Eye (tissue), 1 donor: ENCODE measurements around the gene NR2C2AP.
A peak's percentile ranks its signal among the peaks of the same experiment; 100 is the strongest.

Experiments
- DNase-seq: peaks from one replicate; pipeline ENCODE4 v3.0.0-alpha.2; 2015

NR2C2AP gene

DNA sequence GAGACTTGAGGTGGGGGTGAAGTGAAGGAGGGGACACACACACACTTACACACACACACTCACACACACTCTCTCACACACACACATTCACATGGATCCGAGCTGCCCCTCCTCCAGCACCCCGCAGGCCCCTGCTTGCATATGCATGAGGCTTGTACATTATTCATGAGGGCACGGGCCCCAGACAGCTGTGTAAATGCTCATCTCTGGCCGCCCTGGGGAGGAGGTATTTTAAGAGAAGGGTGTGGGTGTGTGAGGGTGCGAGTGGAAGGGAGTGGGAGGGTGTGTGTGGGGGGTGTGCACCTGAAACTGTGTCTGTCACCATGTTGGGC lies 10.9 kb upstream of the NR2C2AP start:
- DNase-seq, result peak; percentile 45

DNA sequence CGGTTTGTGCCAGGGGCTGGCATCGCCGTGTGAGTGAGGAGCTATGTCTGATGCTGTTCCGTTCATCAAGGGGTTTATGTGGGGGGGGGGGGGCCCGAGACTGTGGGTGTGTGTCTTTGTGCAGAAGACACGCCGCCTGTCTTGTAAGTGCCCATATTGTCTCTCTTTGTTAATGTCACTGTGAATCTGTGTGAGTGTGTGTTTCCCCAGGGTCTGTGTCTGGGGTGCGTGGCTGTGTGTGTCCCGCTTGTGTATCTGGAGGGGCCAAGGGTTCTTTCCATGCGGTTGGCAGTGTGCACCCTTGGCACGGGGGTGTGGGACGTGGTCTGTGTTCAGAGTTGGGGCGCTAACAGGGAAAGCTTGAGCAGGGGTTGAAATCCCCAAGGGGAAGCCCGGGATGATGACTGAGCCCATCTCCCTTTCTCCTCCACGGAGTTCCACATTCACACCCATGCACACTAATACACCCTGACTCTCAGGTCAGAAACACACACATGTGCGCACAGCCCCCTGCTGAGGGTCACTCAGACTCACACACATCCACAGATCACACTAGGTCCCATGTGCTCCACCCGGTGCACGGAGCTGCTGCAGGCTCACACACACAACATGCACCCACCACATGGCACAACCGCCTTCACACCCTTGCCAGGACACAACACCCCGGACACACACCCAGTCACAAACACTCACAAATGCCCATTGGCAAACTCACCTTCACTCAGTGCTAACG lies 10.4 kb upstream of the NR2C2AP start:
- peak; percentile 45 for DNase-seq

- no peak for DNase-seq
These were observed 9.7 kb upstream of the NR2C2AP start for GRCh38 chr19:19212916-19213315.

DNA sequence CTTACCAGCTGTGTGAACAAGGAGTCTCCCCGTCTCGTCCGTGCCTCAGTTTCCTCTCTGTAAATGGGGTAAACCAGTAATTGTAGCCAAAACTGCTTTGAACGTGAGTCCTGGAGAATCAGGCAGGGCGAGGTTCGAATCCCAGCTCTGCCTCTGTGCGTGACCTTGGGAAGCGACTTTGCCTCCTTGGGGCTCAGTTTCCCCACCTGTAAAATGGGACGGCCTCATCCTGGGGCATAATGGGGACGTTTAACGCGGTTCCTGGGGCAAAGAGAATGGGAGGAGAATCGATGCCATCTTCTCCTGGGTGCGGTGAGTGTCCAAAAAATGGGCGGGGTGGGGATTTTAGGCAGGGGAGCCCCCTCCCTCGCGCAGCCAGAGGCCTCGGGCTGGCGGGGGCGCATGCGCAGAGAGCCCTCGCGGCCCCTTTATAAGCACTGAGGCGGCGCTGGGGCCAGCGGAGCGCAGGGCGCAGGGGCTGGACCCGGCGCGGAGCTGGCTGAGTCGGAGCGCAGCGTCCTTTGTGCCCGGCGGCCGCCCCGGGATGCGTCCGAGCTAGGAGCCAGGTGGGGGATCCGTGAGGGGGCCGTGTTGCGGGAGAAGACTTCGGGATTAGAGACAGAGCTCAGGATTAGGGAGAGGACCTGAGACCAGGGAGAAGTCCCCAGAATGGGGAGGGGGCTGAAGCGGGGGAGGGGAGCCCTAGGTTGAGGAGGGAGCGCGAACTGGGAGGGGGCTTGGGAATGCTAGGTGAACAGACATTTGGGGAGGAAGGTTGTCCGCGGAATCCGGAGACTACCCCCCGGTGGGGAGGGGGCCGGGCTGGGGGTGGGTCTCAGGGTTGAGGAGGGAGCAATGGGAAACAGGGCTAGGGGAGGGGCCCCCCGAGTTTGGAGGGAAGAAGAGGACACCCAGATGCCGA lies 8.5 kb upstream of the NR2C2AP start, which contains the start of gene NCAN:
NCAN (plus strand) TSS at position 460 of the 922 bp plus-strand sequence. CDS start 4,996 bp downstream, outside the sequence.
- DNase-seq, result peak; percentile 62

GRCh38 chr19:19209372-19209771 lies 6.2 kb upstream of the NR2C2AP start:
- DNase-seq, result no peak

DNA sequence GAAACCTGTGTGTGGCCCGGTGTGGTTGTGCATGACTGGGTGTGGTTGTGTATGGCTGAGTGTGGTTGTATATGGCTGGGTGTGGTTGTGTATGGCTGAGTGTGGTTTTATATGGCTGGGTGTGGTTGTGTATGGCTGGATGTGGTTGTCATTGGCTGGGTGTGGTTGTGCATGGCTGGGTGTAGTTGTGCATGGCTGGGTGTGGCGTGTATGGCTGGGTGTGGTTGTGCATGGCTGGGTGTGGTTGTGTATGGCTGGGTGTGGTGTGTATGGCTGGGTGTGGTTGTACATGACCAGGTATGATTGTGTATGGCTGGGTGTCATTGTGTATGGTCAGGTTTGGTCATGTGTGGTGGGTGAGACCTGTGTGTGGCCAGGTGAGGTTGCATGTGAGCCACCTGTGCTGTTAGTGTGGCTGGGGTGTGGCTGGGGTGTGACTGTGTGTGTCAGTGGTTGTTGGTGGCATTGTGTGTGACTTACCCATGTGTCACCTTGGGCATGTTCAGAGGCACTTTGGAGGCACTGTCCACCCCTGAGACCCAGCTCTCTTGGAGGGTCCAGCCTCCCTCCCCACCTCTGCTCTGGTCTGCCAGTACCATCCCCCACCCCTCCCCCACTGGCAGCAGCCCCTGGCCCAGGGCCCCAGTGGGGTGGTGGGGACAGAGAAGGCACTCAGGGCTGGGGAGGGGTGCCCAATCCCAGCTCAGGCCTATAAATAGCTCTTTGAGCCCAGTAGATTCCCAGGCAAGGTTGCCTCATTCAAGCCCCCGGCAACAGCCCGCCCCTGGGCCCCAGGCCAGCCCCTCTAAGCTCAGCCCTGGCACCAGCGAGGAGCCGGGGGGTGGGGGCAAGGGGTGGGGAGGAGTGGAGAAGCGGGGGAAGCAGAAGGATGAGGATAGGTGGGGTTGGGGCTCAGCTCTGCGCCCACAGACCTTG lies 4.7 kb upstream of the NR2C2AP start:
- no peak for DNase-seq

GRCh38 chr19:19206938-19207337 lies 3.7 kb upstream of the NR2C2AP start:
- no peak for DNase-seq

DNA sequence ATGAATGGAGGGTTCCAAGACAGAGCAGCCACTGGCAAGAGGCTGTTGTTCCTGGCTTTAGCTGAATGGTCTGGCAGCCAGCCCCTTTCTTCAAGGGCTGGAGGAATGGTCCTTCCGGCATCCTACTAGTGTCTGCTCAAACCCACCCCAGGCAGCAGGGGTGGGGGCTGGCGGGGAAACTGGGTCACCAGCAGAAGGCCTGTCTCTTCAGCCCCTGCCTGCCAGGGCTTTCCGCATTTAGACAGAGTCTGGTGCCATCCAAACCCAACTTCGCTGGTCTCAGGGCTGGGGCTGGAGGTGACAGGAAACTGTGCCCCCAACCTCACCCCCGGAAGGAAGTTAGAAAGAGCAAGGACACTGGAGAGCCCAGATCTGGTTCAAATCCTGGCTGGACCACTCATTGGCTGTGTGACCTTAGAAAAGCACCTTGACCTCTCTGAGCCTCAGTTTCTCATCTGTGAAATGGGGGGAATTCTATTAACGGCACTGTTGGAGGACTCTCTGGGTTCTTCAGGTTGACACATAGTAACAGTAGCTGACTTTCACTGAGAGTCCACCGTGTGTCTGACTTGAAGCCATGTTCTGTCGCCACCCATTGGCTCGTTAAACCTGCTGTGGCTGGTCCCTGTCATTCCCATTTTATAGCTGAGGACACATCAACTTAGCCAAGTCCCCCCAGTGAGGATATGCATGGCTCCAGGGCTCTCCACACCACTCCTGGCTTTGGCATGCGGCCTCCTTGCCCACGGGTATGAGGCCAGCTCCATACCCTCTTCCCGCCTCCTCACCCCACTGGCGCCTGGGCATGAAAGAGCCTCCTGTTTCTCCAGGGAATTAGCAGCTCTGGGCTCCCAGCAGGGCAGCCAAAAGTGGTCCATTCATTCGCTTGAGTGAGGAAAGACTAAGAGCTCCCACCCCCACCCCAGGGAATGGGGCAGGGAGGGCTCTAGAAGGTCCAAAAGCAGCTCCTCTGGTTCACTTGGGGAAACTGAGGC lies 2.5 kb upstream of the NR2C2AP start:
- no peak for DNase-seq

- no peak for DNase-seq
These were observed 967 bp upstream of the NR2C2AP start for GRCh38 chr19:19204181-19204580.

- DNase-seq, result no peak
These were observed 555 bp downstream of the NR2C2AP start for GRCh38 chr19:19202707-19203011.

DNA sequence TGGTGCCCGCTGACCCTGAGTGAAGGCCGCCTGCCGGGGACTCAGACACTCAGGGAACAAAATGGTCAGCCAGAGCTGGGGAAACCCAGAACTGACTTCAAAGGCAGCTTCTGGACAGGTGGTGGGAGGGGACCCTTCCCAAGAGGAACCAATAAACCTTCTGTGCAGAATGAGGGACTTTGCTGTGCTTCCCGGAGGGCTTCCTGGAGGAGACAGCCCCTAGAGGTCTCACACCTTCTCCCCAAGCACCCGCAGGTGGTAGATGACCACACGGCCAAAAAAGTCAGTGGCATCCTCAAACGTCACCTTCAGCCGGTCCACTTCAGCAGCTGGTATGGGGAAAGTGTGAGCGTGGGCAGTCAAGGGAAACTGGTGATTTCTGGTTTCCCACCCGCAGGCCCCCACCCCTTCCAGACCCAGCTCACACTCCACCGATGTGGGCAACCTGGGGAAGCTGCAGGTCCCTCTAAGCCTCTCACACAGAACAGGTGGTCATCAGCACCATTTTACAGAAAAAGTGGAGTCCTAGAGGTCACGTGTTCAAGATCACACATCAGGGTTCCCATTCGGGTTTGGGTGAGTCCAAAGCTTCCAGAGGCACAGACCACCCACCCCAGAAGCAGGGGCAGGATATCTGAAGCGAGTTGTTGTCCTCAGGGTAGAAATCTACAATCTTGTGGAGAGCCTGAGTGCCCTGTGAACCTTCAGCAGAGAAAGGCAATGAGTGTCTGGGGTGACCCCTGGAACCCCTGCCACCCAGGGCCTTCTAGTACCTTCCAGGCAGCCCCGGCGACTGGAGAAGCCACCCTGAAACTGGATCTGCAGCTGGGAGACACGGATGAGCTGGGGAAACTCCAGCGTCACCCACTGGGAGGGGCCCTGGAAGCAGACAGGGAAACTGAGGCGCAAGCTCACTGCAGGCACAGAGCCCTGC lies 1.2 kb downstream of the NR2C2AP start:
- DNase-seq, result no peak

DNA sequence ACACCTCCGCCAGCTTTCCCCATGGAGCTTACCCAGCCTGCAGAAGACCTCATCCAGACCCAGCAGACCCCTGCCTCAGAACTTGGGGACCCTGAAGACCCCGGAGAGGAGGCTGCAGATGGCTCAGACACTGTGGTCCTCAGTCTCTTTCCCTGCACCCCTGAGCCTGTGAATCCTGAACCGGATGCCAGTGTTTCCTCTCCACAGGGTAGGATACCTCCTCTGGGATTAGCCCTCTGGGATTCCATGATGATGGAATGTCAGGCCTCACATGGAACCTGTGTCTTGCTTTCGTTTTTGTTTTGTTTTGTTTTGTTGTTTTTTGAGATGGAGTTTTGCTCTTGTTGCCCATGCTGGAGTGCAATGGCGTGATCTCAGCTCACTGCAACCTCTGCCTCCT lies 9.3 kb downstream of the NR2C2AP start:
- DNase-seq, result no peak

- no peak for DNase-seq
These were observed 10.2 kb downstream of the NR2C2AP start for GRCh38 chr19:19192910-19193423.

- DNase-seq, result peak; percentile 100
These were observed 10.9 kb downstream of the NR2C2AP start, which contains the start of the genes BORCS8 and RFXANK for GRCh38 chr19:19192078-19192882. Gene BORCS8, minus strand, starts transcription at chr19:19192152. Its CDS starts 35 bp downstream, at chr19:19192117. Gene RFXANK, plus strand, starts transcription at chr19:19192258. Its CDS starts 1,689 bp downstream, at chr19:19193947.

- DNase-seq, result no peak
These were observed 11.5 kb downstream of the NR2C2AP start for GRCh38 chr19:19191768-19192077.

GRCh38 chr19:19186742-19187141 lies 16.5 kb downstream of the NR2C2AP start:
- no peak for DNase-seq

GRCh38 chr19:19185853-19186740 lies 17.1 kb downstream of the NR2C2AP start:
- DNase-seq, result peak; percentile 47

DNA sequence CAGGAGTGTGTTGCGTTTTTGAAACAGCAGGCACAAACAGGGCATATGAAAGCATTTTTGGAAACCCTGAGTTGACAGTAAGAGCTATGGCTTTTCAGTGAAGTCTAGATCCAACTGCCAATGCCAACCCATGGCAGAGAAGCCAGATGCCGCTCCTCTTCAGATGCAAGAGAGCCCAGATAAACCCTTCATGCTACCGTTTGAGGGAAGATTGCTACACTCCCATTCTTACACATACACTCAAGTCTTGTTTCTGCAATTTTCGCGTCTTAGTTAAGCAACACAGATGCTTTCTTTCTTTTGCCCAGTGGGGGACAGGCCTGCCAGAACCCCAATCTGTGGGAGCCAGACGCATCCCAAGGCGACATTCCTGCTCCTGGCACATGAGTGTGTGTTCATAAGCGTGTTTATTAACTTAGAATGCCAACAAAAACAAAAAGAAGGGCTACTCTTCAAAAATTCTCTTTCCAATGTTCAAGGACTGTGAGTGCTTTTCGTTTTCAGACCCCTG lies 21.7 kb downstream of the NR2C2AP start:
- no peak for DNase-seq
